ENCODE data around the gene TNNI3K.
A peak's percentile ranks its signal among the peaks of the same experiment; 100 is the strongest.

Gene TNNI3K

GRCh38 chr1:74395571-74395970 is 160.4 kb downstream of the TNNI3K start:
- no peak for DNase-seq

- DNase-seq: no peak
Observed at GRCh38 chr1:74396462-74396861, 161.3 kb downstream of the TNNI3K start.

DNA sequence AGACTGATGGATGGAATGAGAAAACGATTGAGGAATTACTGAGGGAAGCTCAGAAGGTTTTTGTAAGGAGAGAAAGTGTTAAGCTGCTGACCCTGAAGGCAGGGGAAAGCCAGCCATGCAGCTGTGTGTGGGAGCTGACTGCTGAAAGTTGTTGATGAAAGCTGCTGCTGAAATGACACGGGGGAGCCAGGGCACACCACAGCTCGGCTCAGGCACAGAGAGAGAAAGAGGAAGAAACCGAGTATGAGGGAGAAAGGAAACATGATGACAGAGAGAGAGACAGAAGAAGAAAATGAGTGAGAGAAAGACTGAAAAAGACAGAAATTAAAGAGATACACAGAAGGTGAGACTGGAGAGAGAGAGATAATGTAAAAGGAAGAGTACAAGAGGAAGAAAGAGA is 161.7 kb downstream of the TNNI3K start:
- no peak for DNase-seq

DNA sequence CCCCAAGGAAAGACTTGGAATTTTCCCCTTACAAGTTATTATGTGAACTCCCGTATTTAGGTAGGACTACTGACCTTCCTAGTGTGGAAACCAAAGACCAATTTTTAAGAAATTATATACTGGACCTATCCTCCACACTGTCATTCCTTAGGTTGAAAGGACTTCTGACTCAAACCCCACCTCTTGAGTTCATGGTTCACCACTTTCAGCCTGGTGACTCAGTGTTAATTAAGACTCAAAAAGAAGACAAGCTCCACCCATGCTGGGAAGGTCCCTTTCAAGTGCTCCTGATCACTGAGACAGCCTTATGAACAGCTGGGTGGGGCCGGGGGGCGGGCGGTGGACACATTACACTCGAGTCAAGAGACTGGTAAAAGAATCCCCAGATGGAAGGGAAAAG is 164.1 kb downstream of the TNNI3K start:
- no peak for DNase-seq

DNA sequence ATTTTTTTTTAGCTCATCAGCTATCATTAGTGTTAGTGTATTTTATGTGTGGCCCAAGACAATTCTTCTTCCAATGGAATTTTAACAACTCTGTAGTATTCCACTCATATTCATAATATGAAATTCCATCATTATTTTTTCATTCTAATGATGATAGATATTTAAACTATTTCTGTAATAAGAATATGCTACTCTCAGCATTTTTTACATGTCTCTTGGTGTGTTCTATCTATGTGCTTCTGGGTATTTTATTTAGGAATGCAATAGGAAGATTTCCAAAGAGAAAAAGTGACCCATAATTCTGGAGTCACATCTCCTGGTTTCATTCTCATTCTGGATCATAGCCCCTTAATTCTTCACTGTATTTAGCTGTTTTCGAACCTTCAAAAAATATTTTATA is 167.7 kb downstream of the TNNI3K start:
- DNase-seq: no peak

GRCh38 chr1:74403606-74404005 is 168.4 kb downstream of the TNNI3K start:
- no peak for DNase-seq

DNA sequence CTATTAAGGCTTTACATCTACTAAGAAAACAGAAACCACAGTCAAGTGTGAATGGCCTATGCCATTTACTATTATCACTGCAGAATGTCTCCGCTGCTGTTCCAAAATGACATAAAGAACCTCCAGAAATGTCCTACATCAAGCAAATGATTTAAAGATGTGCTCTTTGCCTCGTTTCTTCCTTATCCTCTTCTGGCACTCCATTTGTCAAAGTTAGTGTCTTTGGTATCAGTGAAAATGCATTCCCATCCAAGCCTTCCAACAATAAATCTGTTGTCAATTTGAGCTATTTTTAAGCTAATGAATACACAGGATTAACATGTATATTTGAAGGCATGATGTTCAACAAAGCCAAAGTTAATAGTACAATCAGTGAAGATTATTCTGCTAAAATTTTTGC is 171.6 kb downstream of the TNNI3K start:
- no peak for DNase-seq

DNA sequence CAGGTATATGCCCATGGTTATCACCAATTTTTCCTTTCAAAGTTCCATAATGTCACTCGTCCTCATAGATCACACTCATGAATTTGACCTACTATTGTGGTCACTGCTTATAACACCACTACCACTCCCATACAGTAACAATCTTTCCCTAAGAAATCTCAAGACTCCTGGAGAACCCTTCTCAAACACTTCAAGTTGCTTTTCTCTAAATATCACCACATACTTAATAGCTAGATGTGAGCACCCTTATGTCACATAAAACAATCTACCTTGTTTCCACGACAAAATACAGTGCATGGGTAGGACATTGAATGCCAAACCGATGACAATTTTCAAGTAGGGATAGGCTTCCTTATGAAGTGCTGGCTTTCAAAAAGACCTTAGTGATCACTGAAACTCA is 172.7 kb downstream of the TNNI3K start:
- DNase-seq: no peak

DNA sequence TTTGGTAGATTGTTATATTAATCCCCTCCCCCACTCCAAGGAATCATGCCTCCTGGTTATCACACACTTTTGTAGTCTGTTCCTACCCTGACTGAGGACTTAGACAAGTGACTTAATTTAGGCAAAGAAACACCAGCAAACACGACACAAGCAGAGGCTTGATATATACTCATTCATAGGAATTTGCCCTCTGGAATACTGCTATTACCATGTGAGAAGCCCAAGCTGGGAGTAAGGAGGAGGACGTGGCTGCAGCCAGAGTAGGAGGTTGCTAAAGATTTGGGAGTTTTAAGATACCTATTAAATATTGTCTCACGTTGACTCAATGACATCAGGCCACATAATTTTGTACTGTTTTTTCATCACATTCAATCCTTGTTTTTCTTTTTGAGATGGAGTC is 177.1 kb downstream of the TNNI3K start:
- DNase-seq: no peak

GRCh38 chr1:74415935-74416334 is 180.7 kb downstream of the TNNI3K start:
- no peak for DNase-seq

DNA sequence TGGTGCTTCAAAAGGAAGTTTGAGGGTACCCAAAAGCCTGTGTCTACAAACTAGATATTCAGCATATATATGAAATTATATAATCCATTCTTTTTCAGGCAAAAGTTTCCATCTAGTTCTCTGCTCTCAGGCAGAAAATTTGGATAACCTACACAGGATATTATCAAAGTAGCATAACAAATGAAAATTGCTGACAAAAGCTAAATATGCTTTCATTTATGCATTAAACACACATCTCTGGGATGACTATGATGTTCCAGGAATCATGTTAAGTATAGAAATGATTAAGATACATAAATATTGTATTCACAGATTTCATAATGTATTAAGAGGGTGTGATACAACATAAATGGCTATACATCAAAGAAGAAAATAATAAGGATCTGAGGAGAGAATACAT is 184.4 kb downstream of the TNNI3K start:
- no peak for DNase-seq

DNA sequence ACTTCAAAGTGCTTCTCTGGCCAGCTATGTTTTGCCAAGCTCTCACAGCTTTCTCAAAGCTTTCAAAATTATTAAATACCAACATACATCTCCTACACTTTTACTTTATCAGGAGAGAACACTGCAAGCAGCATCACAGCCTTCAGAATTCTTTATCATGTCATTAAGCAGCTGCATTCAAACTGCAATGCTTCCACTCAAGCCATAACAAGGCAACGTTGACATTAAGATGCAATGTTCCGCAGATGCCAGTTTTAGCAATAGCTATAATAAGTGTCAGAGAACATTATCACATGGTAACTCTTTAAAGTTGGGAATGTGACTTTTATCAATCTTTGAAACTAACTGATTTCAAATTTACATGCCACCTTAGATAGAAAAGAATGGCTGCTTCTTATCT is 185.3 kb downstream of the TNNI3K start:
- DNase-seq: no peak

- DNase-seq: peak; percentile 7
Observed at GRCh38 chr1:74422421-74423292, 187.5 kb downstream of the TNNI3K start.

DNA sequence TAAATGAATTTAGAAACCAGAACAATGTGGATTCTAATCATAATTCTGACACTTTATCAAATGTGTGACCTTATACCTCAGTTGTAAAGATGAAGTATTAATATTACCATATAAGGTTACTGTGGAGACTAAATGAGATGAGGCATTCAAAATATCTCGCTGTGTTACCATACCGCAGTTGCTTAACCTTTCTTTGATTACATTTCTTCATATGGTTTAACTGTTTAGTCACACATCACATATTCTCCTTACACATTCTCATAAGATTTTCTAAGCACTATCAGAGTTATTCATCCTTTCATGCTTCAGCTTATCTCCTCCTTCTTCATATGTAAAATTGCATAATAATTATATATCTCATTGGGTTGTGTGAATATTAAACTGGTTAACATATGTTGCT is 188.3 kb downstream of the TNNI3K start:
- no peak for DNase-seq

GRCh38 chr1:74425676-74426075 is 190.5 kb downstream of the TNNI3K start:
- no peak for DNase-seq

GRCh38 chr1:74426208-74426937 is 191.2 kb downstream of the TNNI3K start:
- DNase-seq: no peak

DNA sequence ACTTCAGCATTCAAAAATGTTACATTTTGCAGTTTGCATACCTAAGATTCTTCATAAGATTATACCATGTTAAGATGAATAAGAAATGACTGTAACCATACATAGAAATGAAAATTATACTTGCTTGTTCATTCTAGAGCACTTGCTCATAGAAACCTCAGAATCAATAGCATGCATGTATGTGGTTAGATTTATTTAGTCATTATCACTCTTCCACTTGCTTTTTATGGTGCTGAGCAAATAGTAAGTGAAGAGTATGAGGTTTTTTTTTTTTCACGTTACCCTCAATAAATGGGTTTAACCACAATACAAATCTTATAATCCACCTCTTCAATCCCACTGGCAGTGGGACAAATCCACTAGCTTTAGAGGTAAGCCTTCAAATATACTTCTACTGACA is 192.5 kb downstream of the TNNI3K start:
- no peak for DNase-seq

- no peak for DNase-seq
Observed at GRCh38 chr1:74429580-74429979, 194.4 kb downstream of the TNNI3K start.

DNA sequence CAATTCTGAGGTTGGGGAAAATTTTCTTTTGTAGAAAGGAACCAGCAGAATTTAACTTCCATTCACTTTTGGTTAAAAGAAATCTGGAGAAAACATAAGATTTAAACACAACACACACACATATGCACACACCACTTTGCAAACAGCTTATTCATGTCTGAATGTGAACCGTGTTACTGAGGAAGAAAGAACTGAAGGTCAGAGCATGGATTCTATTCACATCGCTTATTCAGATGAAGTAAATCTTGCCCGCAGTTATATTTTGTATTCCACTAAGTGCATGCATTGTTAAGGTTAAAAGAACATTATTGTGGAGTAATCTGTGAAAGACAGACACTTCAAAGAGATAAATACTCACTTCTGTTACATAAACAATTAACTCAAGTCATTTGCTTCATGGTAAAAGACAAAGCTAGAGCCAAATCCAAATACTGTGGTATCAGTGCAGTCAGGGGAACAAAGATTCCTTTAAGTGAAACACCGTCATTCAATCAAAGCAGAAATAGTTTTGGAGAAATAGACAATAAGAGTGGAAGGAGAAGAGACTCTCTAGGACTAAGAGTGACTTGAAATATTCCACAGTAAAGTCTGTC is 195.3 kb downstream of the TNNI3K start:
- DNase-seq: no peak

- no peak for DNase-seq
Observed at GRCh38 chr1:74431531-74431930, 196.3 kb downstream of the TNNI3K start.

DNA sequence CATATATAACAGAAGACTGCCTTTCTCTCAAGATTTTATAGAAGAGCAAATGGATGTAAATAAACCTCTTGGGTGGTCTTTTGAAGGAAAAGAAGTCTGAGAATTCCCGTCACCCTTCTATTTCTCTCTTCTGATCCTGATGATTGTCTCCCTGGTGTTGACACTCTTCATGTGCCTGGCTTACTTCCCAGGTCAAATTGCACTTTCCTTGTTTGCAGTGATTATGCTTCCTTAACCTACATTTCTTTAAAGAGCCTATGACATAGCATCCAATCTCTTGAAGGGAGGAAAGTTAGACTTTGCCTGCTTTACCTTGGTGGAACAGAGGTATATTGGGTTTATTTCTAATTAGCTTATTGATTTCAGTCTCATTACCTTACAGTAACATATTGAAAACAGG is 197.1 kb downstream of the TNNI3K start:
- DNase-seq: no peak

- no peak for DNase-seq
Observed at GRCh38 chr1:74434321-74434720, 199.1 kb downstream of the TNNI3K start.

DNA sequence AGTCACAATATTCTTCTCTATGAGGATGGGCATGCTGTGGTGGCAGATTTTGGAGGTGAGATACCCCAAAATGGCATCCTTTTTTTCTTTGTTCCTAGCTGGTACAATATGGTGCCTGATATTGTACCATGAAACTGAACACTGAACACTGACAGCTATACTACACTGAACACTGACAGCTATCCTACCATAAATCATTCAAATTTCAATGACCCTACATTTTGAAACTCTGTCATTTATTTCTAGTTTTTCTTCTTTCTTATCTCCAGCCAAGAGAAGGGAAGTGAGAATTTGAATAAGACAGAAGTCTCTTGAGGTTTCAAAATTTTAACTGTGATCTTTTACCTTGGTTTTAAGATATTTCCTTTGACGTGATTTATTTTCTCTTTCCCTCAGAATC is 200.9 kb downstream of the TNNI3K start:
- DNase-seq: no peak

- DNase-seq: no peak
Observed at GRCh38 chr1:74437035-74437434, 201.8 kb downstream of the TNNI3K start.
